Tibial artery (tissue), 4 donors: ENCODE results near the gene GRSF1.

Experiments used
- DNase-seq, 2 donors: peaks; one replicate each; pipeline ENCODE4 v3.0.0-alpha.2; 2019
- H3K27ac ChIP-seq, 2 donors: fragments of 200-600 bp; sonication (generic) in 1 of 2; 1 replicate in 1 of 2; 2 replicates in 1 of 2; pipeline ENCODE4 v1.5.1; 2018 to 2019; ENCODE audit warnings: mild to moderate bottlenecking in 1 of 2
- H3K27me3 ChIP-seq, 2 donors: fragments of 200-600 bp; sonication (generic) in 1 of 2; one replicate each; pipeline versions ENCODE4 v1.5.1 to v1.6.0; 2016 to 2019
- H3K36me3 ChIP-seq, 3 donors: fragments of 200-600 bp; sonication (generic) in 2 of 3; one replicate each; pipeline ENCODE4 v1.5.1; 2016 to 2019; ENCODE audit warnings: mild to moderate bottlenecking in 2 of 3
- H3K4me1 ChIP-seq, 4 donors: fragments of 200-600 bp; sonication (generic) in 2 of 4; 1 replicate in 3 of 4; 2 replicates in 1 of 4; pipeline ENCODE4 v1.5.1; 2016 to 2019
- H3K4me3 ChIP-seq, 2 donors: fragments of 200-600 bp; sonication (generic) in 1 of 2; 1 replicate in 1 of 2; 2 replicates in 1 of 2; pipeline ENCODE4 v1.5.1; 2018 to 2019; ENCODE audit warnings: mild to moderate bottlenecking in 2 of 2
- H3K9me3 ChIP-seq, 3 donors: fragments of 200-600 bp; sonication (generic) in 1 of 3; one replicate each; pipeline ENCODE4 v1.5.1; 2016 to 2019
- intact Hi-C: fragments of 100-400 bp; cut with DNase I; formaldehyde crosslinking; loops from one replicate; pipeline ENCODE4 v1.15.0; 2023; ENCODE audit warnings: low total_unique reads
- TF ChIP-seq, protein P1 (sequence below), 2 experiments: fragments of 200-600 bp in 1 of 2; fragments of 450-650 bp in 1 of 2; IDR thresholded peaks; one replicate each; pipeline ENCODE4 v1.5.1; 2017 to 2019; ENCODE audit warnings: antibody characterized with exemption in 2 of 2, mild to moderate bottlenecking in 1 of 2, moderate library complexity in 1 of 2

The GRSF1 gene, protein sequence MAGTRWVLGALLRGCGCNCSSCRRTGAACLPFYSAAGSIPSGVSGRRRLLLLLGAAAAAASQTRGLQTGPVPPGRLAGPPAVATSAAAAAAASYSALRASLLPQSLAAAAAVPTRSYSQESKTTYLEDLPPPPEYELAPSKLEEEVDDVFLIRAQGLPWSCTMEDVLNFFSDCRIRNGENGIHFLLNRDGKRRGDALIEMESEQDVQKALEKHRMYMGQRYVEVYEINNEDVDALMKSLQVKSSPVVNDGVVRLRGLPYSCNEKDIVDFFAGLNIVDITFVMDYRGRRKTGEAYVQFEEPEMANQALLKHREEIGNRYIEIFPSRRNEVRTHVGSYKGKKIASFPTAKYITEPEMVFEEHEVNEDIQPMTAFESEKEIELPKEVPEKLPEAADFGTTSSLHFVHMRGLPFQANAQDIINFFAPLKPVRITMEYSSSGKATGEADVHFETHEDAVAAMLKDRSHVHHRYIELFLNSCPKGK

DNA sequence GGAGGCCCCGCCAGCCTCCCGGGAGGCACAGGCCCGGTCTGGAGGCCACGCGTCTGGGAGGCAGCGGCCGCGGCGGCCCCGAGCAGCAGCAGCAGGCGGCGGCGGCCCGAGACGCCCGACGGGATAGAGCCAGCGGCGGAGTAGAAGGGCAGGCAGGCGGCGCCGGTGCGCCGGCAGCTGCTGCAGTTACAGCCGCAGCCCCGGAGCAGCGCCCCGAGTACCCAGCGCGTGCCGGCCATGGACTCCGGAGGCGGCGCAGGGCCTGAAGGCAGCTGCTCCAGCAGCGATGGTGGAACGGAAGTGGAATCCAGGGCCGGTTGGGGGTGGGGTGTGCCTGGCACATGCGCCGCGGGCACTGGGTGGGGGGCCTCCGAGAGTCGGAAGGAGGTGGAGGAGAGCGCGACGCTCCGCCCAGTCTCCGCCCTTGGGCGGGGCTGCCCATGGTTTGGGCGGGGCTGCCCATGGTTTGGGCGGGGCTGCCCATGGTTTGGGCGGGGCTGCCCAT, at the start of gene GRSF1:
GRSF1 (minus strand) TSS at position 302 of the 505 bp plus-strand sequence; CDS start at position 239, 63 bp downstream.
- Histone ChIP-seq H3K4me3 (peak within 1 kb of the TSS; percentile 89 to 91), H3K9me3 (no peaks in the 10 kb centered on the region), H3K36me3 (peaks cover 5 to 12% (median 5%) of the 10 kb centered on the region in 3 donors), H3K4me1 (peaks cover 0 to 31% (median 18%) of the 10 kb centered on the region in 4 donors), H3K27ac (peak within 1 kb of the TSS; percentile 92 to 96), H3K27me3 (no peaks in the 10 kb centered on the region)
- DNase-seq, result peak; percentile 93 to 97
- intact Hi-C loops, result loop anchor here (2.0 to 5.0 kb wide), 3 partner anchors 63 to 153 kb away; partner anchors contain the start of genes DCK, MOB1B and UTP3
- TF ChIP-seq, protein P1, sequence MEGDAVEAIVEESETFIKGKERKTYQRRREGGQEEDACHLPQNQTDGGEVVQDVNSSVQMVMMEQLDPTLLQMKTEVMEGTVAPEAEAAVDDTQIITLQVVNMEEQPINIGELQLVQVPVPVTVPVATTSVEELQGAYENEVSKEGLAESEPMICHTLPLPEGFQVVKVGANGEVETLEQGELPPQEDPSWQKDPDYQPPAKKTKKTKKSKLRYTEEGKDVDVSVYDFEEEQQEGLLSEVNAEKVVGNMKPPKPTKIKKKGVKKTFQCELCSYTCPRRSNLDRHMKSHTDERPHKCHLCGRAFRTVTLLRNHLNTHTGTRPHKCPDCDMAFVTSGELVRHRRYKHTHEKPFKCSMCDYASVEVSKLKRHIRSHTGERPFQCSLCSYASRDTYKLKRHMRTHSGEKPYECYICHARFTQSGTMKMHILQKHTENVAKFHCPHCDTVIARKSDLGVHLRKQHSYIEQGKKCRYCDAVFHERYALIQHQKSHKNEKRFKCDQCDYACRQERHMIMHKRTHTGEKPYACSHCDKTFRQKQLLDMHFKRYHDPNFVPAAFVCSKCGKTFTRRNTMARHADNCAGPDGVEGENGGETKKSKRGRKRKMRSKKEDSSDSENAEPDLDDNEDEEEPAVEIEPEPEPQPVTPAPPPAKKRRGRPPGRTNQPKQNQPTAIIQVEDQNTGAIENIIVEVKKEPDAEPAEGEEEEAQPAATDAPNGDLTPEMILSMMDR (IDR thresholded peaks at IDR 0.05), result peak in 1 of 2 experiments; percentile 5

DNA sequence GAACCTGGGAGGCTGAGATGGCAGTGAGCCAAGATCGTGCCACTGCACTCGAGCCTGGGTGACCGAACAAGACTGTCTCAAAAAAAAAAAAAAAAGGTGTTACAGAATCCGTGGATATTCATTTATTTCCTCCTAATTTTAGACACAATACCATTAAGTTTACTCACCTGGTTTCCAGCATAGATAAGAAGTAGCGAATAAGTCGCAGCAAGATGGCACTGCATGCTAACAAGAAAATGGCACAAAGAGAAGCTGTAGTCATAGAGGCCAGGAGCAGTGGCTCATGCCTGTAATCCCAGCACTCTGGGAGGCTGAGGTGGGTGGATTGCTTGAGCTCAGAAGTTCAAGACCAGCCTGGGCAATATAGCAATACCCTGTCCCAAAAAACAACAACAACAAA, 45.5 kb upstream of the GRSF1 start:
- Histone ChIP-seq H3K4me3 (no peak overlapping the region), H3K27ac (no peak overlapping the region), H3K4me1 (no peaks in the 10 kb centered on the region), H3K36me3 (no peaks in the 10 kb centered on the region), H3K9me3 (no peaks in the 10 kb centered on the region), H3K27me3 (no peaks in the 10 kb centered on the region)
- no peak for DNase-seq
- intact Hi-C loops, result no loop called here
- TF ChIP-seq, protein P1 (IDR thresholded peaks at IDR 0.05), result no peak

DNA sequence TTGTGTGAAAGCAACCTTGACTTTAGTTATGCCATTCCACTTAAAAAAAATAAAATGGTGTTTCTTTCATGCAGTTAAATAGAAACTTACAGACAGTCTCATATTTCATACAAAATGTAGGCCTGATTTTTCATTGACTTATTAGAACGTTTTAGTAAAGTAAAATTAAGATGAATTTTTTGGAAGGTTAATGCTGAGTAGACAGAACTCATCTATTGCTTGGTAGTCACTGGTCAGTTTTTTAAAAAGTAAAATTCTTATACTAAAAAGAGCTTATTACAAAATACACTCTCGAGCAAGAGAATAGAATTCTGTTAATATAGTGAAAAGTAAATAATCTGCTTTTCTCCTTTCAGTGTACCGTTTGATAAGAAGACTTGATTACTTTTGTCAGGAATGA, 41.0 kb upstream of the GRSF1 start:
- TF ChIP-seq, protein P1 (IDR thresholded peaks at IDR 0.05), result no peak
- no peaks in the 10 kb centered on the region for H3K27me3 ChIP-seq
- intact Hi-C loops, result no loop called here
- H3K36me3 ChIP-seq, result no peaks in the 10 kb centered on the region
- H3K4me1 ChIP-seq, result no peaks in the 10 kb centered on the region
- DNase-seq, result no peak
- H3K27ac ChIP-seq, result no peak overlapping the region
- H3K9me3 ChIP-seq, result no peaks in the 10 kb centered on the region
- H3K4me3 ChIP-seq, result no peak overlapping the region

DNA sequence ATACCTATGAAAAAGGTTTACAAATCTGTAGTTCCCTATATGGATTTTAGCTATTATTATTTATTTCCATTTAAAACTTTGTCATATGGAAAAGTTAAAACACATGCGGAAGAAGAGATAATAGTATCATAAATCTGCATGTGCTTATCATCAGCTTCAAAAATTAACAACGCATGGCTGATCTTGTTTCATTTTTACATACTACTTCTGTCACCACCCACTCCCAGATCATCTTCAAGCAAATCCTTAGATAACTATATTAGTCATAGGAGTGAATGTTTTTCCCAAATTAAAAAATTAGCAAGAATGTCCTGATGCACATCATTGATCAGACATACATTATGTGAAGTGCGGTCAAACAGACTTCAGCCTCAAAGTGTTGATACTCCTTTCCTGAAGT, 37.9 kb upstream of the GRSF1 start:
- no peaks in the 10 kb centered on the region for H3K27me3 ChIP-seq
- H3K4me1 ChIP-seq, result no peaks in the 10 kb centered on the region
- intact Hi-C loops, result no loop called here
- H3K9me3 ChIP-seq, result no peaks in the 10 kb centered on the region
- no peak for DNase-seq
- no peaks in the 10 kb centered on the region for H3K36me3 ChIP-seq
- no peak overlapping the region for H3K27ac ChIP-seq
- TF ChIP-seq, protein P1 (IDR thresholded peaks at IDR 0.05), result no peak
- no peak overlapping the region for H3K4me3 ChIP-seq

DNA sequence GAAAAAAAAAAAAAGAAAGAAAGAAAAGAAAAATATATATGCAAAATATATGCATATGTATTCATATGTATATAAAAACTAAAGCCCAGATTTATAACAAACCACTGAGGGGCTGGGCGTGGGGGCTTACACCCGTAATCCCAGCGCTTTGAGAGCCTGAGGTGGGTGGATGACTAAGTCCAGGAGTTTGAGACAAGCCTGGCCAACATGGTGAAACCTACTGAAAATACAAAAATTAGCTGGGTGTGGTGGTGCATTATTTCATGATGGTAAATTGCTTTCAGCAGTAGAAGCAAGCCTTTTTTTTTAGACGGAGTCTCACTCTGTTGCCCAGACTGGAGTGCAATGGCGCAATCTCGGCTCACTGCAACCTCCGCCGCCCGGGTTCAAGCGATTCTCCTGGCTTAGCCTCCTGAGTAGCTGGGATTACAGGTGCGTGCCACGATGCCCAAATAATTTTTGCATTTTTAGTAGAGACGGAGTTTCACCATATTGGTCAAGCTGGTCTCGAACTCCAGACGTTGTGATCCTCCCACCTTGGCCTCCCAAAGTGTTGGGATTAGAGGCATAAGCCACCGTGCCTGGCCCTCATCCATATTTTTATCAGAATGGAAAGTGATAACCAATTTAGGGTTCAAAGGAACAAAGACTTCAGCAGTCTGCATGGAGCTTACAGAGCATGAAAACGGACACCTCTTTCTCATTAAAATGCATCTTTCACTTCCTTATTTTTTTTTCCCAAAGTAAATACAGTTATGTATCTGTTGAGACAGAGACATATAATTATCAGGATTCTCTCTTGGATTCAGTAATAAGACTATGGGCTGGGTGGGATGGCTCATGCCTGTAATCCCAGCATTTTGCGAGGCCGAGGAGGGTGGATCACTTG, 34.8 kb upstream of the GRSF1 start:
- intact Hi-C loops, result no loop called here
- Histone ChIP-seq H3K4me1 (no peaks in the 10 kb centered on the region), H3K27ac (no peak overlapping the region), H3K36me3 (no peaks in the 10 kb centered on the region), H3K27me3 (no peaks in the 10 kb centered on the region), H3K9me3 (no peaks in the 10 kb centered on the region), H3K4me3 (no peak overlapping the region)
- TF ChIP-seq, protein P1 (IDR thresholded peaks at IDR 0.05), result no peak
- DNase-seq, result no peak
